GM18867 (cell line): ENCODE data around the gene ZNF106.

Experiments used
- ATAC-seq: cut with Tn5 transposase; IDR thresholded peaks from one replicate; pipeline ENCODE4 v1.9.1; 2021; ENCODE audit warnings: mild to moderate bottlenecking, moderate library complexity; ENCODE audit not compliant: unreplicated experiment

ZNF106 gene

DNA sequence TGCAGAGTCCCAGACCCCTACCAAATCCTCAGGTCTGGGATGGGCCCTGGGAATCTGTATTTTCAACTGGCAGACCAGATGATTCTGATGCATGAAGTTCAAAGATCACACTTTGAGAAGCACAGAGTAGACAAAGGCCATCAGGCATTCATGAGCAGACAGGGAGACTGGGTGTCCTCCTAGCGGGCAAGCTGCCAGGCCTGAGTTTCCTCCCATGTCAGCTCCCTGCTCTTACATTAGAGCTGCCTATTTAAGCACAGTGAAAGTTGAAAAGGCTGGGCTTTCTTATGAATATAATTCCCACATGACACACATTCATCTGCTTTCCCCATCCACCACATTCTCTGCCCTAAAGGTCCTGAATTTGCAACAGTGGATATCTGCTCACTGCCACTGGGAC, 117.7 kb downstream of the ZNF106 start:
- ATAC-seq: no peak

DNA sequence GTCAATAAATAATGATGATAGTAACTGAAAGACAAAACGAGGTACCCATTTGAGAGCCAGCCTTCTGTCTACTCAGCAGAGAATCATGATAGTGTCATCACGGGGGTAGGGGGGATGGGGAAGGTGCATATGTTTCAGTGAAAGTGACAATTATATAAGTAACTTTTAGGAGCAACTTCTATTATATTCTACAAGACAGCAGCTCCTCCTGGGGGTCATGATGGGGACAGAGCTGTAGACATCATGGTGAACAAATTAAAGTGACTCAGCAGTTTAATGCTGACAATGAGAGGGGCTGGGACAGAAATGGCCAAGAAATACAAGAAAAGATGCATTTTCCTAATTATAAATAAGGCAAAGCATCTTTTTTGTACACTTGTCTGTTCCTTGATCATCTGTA, 119.8 kb downstream of the ZNF106 start:
- no peak for ATAC-seq

DNA sequence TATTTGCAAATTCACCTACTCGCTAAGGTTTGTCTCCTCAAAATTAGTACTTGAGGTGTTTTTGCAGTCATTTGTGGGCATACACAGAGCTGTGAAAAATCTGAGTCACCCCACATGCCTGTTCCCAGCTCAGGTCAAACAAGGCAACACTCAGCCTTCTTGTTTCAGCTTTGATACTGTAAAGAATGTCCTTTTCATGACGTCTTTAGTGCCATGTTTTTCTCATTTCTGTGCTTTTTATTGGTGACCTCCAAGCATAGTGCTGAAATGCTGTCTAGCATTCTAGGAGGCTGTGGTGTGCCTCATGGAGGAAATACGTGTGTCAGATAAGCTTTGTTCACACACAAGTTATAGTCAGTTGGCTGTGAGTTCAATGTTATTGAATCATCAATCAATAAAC, 122.8 kb downstream of the ZNF106 start:
- ATAC-seq: no peak

DNA sequence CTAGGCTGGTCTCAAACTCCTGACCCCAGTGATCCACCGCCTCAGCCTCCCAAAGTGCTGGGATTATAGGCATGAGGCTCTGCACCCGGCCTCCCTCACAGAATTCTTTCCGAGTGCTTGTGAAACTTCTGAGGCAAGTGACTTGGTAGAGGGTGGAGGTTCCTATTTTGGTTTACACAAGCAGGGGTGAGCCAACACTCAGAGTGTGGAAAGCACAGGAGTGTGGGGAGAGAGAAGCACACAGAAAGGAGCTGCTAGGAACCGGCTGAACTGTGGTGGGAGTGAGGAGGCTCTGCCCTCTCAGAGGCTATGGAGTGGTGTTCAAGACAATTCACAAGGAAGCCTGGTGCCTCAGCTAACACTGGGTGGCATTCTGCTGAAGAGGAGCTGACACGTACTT, 123.9 kb downstream of the ZNF106 start:
- ATAC-seq: no peak

DNA sequence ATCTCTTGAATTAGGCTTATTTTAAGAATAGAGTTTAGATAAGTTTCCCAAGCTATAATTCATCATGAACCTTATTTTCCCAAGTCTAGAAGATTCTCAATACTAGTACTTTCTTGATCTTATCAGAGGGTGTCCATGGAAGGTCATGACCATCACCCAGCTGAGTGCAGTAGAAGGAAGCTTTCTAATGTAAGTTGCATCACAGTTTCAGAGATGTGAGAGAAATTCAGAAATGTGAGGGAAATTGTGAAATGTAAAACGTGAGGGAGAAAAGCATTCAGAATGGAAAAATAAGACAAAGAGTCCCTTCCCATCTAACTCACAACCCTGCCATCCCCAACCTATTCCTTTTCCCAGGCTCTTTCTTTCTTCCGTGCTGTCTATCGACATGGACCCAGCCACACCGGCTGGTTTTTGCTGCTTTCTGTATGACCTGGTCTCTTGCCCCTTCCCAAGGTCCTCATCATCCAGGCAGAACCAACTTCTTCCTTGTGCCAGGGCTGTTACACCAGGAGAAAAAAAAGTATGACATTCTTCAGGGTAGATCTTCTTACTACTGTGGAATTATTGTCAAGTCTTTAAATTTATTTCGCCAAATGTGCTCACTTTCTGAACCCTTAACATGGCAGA, 124.9 kb downstream of the ZNF106 start:
- no peak for ATAC-seq

DNA sequence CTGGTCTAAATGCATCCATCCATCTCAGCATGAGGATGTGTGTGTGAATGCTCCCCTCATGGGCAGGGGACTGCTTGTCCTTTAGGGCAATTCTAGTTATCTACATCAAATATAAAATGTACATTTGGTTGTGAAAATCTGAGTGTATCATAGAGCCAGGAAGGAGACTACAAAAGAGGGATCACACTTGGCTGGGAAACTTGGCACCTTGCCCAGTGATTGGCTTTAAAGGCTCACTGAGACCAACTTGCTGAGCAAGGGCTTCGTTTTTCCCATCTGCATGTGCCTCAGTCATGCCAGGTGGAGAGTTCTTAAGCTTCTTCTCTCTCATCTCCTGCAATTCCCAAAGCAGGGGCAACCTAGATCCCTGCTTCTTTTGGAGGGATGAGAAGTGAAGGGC, 126.4 kb downstream of the ZNF106 start:
- ATAC-seq: no peak

DNA sequence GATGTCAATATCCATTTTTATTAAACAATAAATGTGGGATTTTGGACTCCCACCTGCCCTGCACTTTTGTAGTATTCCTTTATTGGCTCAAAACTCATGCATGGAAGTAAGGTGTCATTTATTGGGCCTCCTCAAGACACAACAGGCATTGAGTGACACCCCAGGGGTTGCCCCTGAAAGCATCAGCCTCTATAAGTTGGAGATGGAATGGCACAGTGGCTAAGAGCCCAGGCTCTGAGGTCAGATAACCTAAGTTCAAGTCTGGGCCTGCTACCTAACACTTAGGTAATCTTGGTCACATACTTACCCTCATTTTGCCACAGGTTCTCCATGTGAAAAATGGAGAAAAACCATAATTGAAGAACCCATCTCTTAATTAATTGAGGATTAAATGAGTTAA, 127.0 kb downstream of the ZNF106 start:
- no peak for ATAC-seq

DNA sequence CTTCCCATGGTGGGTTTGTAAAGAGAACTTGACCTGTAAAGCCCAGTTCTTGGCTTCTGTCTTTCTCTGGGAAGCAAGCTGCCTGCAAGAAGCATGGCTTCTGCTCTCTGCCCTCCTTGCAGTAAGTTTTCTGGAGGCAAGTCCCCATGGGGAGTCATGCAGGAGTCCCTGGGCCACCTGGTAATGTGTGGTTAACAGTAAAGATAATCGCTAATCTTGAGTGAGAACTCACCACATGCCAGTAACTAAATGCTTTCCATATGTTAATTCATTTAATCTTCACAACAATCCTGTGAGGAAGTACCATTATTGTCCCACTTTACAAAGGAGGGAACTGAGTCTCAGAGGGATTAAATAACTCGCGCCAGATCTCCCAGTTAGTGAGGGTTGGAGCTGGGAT, 127.5 kb downstream of the ZNF106 start:
- ATAC-seq: no peak
